ENCODE results near the gene BIRC5.

DNA sequence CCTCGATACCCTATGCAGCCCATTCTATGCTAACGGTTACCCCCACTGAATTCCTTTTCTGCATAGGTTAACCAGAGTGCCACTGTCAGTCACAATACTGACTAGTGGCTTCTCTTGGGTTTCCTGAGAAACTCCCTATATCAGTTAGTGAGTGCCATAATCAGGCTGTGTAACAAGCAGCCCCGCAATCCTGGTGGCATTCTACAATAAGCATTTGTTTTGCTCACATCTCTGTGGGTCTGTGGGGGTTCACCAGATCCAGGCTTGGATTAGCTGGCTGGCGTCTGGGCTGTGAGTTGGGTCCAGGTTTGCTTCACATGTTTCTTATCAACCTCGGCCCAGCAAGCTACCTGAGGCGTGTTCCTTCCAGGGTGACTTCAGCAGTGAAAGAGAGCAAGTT, 59.8 kb downstream of the BIRC5 start:
- TF ChIP-seq, protein P1, sequence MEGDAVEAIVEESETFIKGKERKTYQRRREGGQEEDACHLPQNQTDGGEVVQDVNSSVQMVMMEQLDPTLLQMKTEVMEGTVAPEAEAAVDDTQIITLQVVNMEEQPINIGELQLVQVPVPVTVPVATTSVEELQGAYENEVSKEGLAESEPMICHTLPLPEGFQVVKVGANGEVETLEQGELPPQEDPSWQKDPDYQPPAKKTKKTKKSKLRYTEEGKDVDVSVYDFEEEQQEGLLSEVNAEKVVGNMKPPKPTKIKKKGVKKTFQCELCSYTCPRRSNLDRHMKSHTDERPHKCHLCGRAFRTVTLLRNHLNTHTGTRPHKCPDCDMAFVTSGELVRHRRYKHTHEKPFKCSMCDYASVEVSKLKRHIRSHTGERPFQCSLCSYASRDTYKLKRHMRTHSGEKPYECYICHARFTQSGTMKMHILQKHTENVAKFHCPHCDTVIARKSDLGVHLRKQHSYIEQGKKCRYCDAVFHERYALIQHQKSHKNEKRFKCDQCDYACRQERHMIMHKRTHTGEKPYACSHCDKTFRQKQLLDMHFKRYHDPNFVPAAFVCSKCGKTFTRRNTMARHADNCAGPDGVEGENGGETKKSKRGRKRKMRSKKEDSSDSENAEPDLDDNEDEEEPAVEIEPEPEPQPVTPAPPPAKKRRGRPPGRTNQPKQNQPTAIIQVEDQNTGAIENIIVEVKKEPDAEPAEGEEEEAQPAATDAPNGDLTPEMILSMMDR (conservative IDR thresholded peaks at IDR 0.05) = no peak
- TF ChIP-seq ZFX (IDR thresholded peaks at IDR 0.05) = no peak
